Activated naive CD4-positive, alpha-beta T cell treated with anti-CD3 and anti-CD28 coated beads, Interleukin-2, amount 50 U/mL, for 16 hours (primary cell): Measurements from ENCODE around the gene MCUR1.
A peak's percentile ranks its signal among the peaks of the same experiment; 100 is the strongest.
"Not testable (repeated sequence)": the region's sequence is repeated elsewhere in the genome, so short reads cannot be mapped to it uniquely, and the experiment has no call there.

Experiments
- DNase-seq: peaks from one replicate; pipeline ENCODE4 v3.0.0-alpha.2; 2020

MCUR1 gene

DNA sequence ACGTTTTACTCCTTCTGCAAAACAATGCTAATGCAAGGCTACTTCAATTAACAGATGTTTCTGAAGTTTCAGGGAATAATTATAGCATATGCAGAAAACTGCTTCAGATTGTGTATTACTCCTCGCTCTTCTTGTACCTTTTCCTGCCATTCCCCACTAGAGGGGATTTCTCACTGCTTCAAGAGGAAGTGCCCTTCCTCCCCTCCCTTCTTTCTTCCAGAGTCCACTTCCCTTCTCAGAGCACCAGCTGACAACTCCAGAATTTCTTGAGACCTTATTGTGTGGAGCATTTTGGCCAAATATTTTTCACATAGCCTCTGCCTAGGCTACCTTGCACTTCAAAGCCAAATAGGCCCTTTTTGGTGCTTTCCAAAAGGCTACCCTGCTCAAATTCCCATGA is 12.7 kb upstream of the MCUR1 start:
- no peak for DNase-seq

DNA sequence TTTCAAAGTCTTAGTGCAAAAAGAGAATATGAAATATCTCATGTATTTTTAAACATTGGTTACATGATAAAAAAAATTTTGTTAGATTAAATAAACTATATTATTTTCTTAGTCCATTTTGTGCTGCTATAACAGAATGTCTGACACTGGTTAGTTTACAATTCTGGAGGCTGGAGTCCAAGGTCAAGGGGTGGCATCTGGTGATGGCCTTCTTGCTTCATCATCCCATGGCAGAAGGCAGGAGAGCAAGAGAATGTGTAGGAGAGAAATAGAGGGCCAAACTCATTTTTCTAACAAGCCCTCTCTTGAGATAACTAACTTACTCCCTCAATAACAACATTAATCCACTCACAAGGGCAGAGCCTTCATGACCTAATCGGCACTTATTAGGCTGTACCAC is 11.5 kb upstream of the MCUR1 start:
- DNase-seq, result no peak

DNA sequence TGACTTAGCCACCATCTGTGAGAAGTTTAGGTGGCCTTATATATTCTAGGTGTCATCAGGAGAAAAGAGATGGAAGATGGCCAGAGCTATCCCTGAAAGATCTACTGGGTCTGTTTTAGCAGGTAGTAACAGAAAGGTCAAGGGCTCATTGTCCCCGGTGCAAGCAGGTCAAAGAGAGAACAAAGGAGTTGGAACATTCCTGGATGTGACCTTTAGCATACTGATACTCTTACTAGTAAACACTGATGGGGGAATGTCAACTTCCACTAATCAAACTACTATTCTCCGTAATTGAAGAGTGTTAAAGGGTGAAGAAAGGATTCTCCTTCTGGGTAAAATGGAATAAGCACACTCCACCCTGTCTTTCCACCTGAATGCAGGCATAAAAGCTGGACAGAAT is 4.0 kb upstream of the MCUR1 start:
- no peak for DNase-seq

GRCh38 chr6:13814938-13815575 is 700 bp upstream of the MCUR1 start:
- no peak for DNase-seq

GRCh38 chr6:13813621-13814175 is 659 bp downstream of the MCUR1 start:
- peak; percentile 34 for DNase-seq

DNA sequence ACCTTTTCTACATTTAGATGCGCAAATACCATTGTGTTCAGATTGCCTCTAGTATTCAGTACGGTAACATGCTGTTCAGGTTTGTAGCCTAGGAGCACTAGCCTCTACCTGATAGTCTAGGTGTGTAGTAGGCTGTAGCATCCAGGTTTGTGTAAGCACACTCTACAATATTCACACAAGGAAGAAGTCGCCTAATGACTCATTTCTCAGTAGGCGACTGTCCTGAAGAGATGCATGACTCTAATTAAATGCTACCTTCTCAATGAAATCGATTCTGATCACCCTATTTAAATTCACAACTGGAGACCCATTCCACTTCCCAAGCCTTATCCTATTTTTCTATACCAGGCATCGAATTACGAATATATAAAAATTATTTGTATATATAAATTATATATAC is 1.3 kb downstream of the MCUR1 start:
- no peak for DNase-seq

GRCh38 chr6:13812359-13812642 is 2.1 kb downstream of the MCUR1 start:
- no peak for DNase-seq

- no peak for DNase-seq
Observed at GRCh38 chr6:13811627-13812358, 2.6 kb downstream of the MCUR1 start.

GRCh38 chr6:13810688-13811446 is 3.5 kb downstream of the MCUR1 start:
- no peak for DNase-seq

GRCh38 chr6:13808801-13809200 is 5.6 kb downstream of the MCUR1 start:
- DNase-seq, result no peak

DNA sequence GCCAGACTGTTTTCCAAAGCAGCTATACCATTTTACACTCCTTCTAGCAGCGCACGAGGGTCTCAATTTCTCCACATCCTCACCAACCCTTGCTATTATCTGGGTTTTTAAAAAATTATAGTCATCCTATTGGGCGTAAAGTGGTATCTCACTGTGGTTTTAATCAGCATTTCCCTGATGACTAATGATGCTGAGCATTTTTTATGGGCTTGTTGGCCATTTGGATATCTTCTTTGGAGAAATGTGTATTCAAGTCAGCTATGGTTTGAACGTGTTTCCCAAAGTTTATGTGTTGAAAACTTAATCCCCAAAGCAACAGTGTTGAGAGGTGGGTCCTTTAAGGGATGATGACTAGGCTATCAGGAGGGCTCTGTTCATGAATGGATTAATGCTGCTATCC is 6.7 kb downstream of the MCUR1 start:
- no peak for DNase-seq

DNA sequence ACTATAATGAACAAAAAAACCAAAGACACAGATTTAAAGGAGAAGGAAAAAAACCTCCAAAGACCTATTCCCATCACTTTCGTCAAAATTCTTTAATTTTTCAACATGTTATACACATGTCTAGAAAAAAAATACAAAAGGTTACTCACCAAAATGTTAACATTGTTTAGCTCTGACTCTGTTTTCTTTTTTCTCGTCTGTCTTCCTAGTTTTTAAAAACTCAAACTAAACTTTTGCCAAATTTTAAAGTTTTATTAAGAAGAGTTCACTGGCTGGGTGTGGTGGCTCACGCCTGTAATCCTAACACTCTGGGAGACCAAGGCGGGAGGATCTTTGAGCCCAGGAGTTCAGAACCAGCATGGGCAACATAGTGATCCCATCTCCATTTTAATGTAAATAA is 10.8 kb downstream of the MCUR1 start:
- DNase-seq, result no peak

GRCh38 chr6:13800615-13801014 is 13.7 kb downstream of the MCUR1 start:
- no peak for DNase-seq

- no peak for DNase-seq
Observed at GRCh38 chr6:13796781-13797180, 17.6 kb downstream of the MCUR1 start.

DNA sequence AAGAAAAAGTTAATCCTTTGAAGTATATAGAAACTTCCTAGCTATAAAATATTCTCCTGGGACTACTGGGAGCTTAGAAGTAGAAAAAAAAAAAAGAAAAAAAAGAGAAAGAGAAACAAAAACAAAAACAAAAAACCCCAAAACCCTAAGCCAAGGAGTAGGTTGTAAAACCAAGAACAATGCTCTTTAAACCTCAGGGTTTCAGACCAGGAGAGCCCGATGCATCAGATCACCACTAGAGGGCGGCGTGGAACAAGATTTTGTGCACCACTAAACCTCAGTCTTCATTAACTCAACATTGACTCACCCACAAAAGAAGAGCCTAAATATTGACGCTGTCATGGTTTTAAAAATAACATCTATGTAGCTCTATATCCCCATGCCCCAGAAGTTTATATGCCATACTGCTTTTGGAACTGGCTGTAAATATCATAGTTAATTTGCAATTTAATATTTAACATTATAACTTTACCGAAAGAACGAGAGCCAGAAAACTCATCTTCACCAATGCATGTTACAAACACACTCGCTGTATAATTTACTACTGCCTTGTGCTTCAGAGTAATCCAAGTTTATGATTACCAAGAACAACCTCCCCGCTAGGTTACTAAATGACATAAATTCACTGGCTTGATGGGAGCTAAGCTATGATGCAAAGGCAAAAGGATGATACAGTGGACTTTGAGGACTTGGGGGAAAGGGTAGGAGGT is 19.2 kb downstream of the MCUR1 start:
- DNase-seq, result peak; percentile 87

GRCh38 chr6:13794184-13794583 is 20.2 kb downstream of the MCUR1 start:
- no peak for DNase-seq

DNA sequence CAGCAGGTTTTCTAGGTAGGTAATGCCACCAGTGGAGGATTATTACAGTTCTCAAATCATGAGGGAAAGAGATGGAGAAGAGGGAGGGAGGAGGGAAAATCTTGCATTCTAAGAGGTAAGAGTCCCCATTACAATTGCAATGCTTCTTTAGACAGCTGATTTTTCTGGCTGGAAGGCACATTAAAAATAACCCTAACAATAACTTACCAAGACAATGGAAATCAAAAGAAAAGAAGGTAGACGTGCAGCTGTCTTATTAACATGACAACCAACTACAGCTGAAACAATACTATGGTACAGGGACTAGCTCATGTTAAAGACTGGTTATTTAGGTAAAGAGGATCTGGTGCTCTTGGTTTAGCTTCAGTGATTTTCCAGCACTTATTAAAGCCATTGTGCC is 24.6 kb downstream of the MCUR1 start:
- DNase-seq, result no peak

GRCh38 chr6:13788820-13789219 is 25.5 kb downstream of the MCUR1 start:
- no peak for DNase-seq

- DNase-seq, result peak; percentile 24
Observed at GRCh38 chr6:13787137-13787536, 27.2 kb downstream of the MCUR1 start.

- not testable (repeated sequence) for DNase-seq
Observed at GRCh38 chr6:13780162-13780561, 34.2 kb downstream of the MCUR1 start.

GRCh38 chr6:13778028-13778427 is 36.3 kb downstream of the MCUR1 start:
- DNase-seq, result no peak

- no peak for DNase-seq
Observed at GRCh38 chr6:13776602-13777001, 37.8 kb downstream of the MCUR1 start.

DNA sequence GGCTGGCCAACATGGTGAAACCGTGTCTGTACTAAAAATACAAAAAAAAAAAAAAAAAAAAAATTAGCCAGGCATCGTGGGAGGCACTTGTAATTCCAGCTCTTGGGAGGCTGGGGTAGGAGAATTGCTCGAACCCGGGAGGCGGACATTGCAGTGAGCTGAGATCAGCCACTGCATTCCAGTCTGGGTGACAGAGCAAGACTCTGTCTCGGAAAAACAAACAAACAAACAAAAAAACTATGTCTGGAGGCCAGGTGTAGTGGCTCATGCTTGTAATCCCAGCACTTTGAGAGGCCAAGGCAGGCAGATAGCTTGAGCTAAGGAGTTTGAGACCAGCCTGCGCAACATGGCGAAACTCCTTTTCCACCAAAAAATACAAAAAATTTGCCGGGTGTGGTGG is 38.9 kb downstream of the MCUR1 start:
- DNase-seq, result not testable (repeated sequence)
